Measurements from ENCODE around the gene CDC25B. TPM values are rescaled to one million over a fixed set of nuclear protein-coding genes. Genes with fewer than 3 reads are reported as not detected.

The CDC25B gene
- 100 to 1,000 TPM; 216 to 409 (median 401) TPM for total RNA-seq
- 166 TPM for total RNA-seq (2013)
- total RNA-seq, result 27.4 to 420 (median 166) reads per million in 29 experiments

- no peaks in the 10 kb centered on the region for H3K27me3 Mint-ChIP-seq
- peaks cover 37 to 50% (median 45%) of the 10 kb centered on the region in 3 donors for H3K4me1 Mint-ChIP-seq
- H3K27ac Mint-ChIP-seq, result peak within 1 kb of the TSS; percentile 99 to 100
- H3K4me3 Mint-ChIP-seq, result peak within 1 kb of the TSS; percentile 99 to 100 (median 100)
- H3K36me3 Mint-ChIP-seq, result peaks cover 35% of the 10 kb centered on the region
- peaks cover 30 to 59% of the 10 kb centered on the region in 2 experiments for H3K4me1 ChIP-seq (ENCODE audit: control insufficient read depth in 1 of 2, extremely low read depth in 1 of 2, insufficient read depth in 2 of 2, low read length in 2 of 2)
- ATAC-seq (replicated peaks in 1 of 4) (peak; percentile 73 to 84 (median 76)), DNase-seq (peak; percentile 81 to 92 (median 88))
- peaks cover 11 to 22% of the 10 kb centered on the region in 2 donors for H3K36me3 ChIP-seq (ENCODE audit: control insufficient read depth in 2 of 2, extremely low read depth in 1 of 2, insufficient read depth in 1 of 2, low read length in 1 of 2)
- H3K9me3 ChIP-seq, result no peaks in the 10 kb centered on the region
- CTCF ChIA-PET, result interaction anchor here in 1 of 2 donors (1.0 to 1.2 kb wide), 3 partner anchors 9 to 56 kb away, joined by 3 to 6 read pairs (median 3); partner anchors contain the start of genes ADISSP and CENPB
- peak within 1 kb of the TSS; percentile 69 to 92 for H3K4me3 ChIP-seq (ENCODE audit: control insufficient read depth in 1 of 2, extremely low read depth in 1 of 2, low read length in 1 of 2)
- H3K27me3 ChIP-seq (replicated peaks in 1 of 2; ENCODE audit: control insufficient read depth in 2 of 2, extremely low read depth in 1 of 2, insufficient read depth in 2 of 2, low read length in 1 of 2), result no peaks in the 10 kb centered on the region
- POLR2A ChIA-PET, result no interaction called here
- WGBS (ENCODE audit: insufficient coverage), result 1% methylated on average over 49 of the region's 69 CpGs
- no peaks in the 10 kb centered on the region for H3K9me3 Mint-ChIP-seq
- peak within 1 kb of the TSS; percentile 83 for H3K27ac ChIP-seq (ENCODE audit: low read length)
These were observed at the start of gene CDC25B for GRCh38 chr20:3795511-3796468. CDC25B (plus strand) TSS chr20:3796310; CDS start chr20:3796532, 222 bp downstream.

GRCh38 chr20:3747471-3747870, 48.6 kb upstream of the CDC25B start:
- peak overlapping the region in 1 of 3 donors; percentile 34 for H3K4me3 Mint-ChIP-seq
- no peaks in the 10 kb centered on the region for H3K36me3 ChIP-seq (ENCODE audit: control insufficient read depth in 2 of 2, extremely low read depth in 1 of 2, insufficient read depth in 1 of 2, low read length in 1 of 2)
- DNase-seq (no peak), ATAC-seq (replicated peaks in 1 of 4) (no peak)
- no CpG with 5 or more reads among the region's 2 CpGs for WGBS (ENCODE audit: insufficient coverage)
- no peak overlapping the region for H3K4me3 ChIP-seq (ENCODE audit: control insufficient read depth in 1 of 2, extremely low read depth in 1 of 2, low read length in 1 of 2)
- peaks cover 11 to 23% (median 18%) of the 10 kb centered on the region in 3 donors for H3K4me1 Mint-ChIP-seq
- H3K27ac Mint-ChIP-seq, result peak overlapping the region in 1 of 2 donors; percentile 11
- H3K9me3 Mint-ChIP-seq, result no peaks in the 10 kb centered on the region
- no peaks in the 10 kb centered on the region for H3K9me3 ChIP-seq
- CTCF ChIA-PET, result no interaction called here
- H3K27me3 Mint-ChIP-seq, result peaks cover 0 to 24% of the 10 kb centered on the region in 2 donors
- peaks cover 0 to 58% of the 10 kb centered on the region in 2 experiments for H3K27me3 ChIP-seq (replicated peaks in 1 of 2; ENCODE audit: control insufficient read depth in 2 of 2, extremely low read depth in 1 of 2, insufficient read depth in 2 of 2, low read length in 1 of 2)
- POLR2A ChIA-PET, result no interaction called here
- H3K4me1 ChIP-seq (ENCODE audit: control insufficient read depth in 1 of 2, extremely low read depth in 1 of 2, insufficient read depth in 2 of 2, low read length in 2 of 2), result peaks cover 0 to 13% of the 10 kb centered on the region in 2 experiments
- no peak overlapping the region for H3K27ac ChIP-seq (ENCODE audit: low read length)
- no peaks in the 10 kb centered on the region for H3K36me3 Mint-ChIP-seq

- 100% methylated on average over 2 of the region's 16 CpGs for WGBS (ENCODE audit: insufficient coverage)
- Histone ChIP-seq H3K27ac (ENCODE audit: low read length) (no peak overlapping the region), H3K27me3 (replicated peaks in 1 of 2; ENCODE audit: control insufficient read depth in 2 of 2, extremely low read depth in 1 of 2, insufficient read depth in 2 of 2, low read length in 1 of 2) (peaks cover 0 to 61% of the 10 kb centered on the region in 2 experiments), H3K4me1 (ENCODE audit: control insufficient read depth in 1 of 2, extremely low read depth in 1 of 2, insufficient read depth in 2 of 2, low read length in 2 of 2) (peaks cover 0 to 13% of the 10 kb centered on the region in 2 experiments), H3K36me3 (ENCODE audit: control insufficient read depth in 2 of 2, extremely low read depth in 1 of 2, insufficient read depth in 1 of 2, low read length in 1 of 2) (no peaks in the 10 kb centered on the region), H3K4me3 (ENCODE audit: control insufficient read depth in 1 of 2, extremely low read depth in 1 of 2, low read length in 1 of 2) (no peak overlapping the region), H3K9me3 (no peaks in the 10 kb centered on the region)
- ATAC-seq (replicated peaks in 1 of 4), result no peak
- no peak for DNase-seq
- Mint-ChIP-seq H3K36me3 (no peaks in the 10 kb centered on the region), H3K4me3 (no peak overlapping the region), H3K4me1 (peaks cover 12 to 28% (median 24%) of the 10 kb centered on the region in 3 donors), H3K27me3 (peaks cover 0 to 24% of the 10 kb centered on the region in 2 donors), H3K9me3 (no peaks in the 10 kb centered on the region), H3K27ac (no peak overlapping the region)
- ChIA-PET POLR2A (no interaction called here), CTCF (no interaction called here)
These were observed 48.0 kb upstream of the CDC25B start for GRCh38 chr20:3748073-3748472.

- DNase-seq (no peak), ATAC-seq (replicated peaks in 1 of 4) (no peak)
- Histone ChIP-seq H3K27ac (ENCODE audit: low read length) (no peak overlapping the region), H3K4me1 (ENCODE audit: control insufficient read depth in 1 of 2, extremely low read depth in 1 of 2, insufficient read depth in 2 of 2, low read length in 2 of 2) (peaks cover 0 to 13% of the 10 kb centered on the region in 2 experiments), H3K27me3 (replicated peaks in 1 of 2; ENCODE audit: control insufficient read depth in 2 of 2, extremely low read depth in 1 of 2, insufficient read depth in 2 of 2, low read length in 1 of 2) (peaks cover 0 to 61% of the 10 kb centered on the region in 2 experiments), H3K9me3 (no peaks in the 10 kb centered on the region), H3K36me3 (ENCODE audit: control insufficient read depth in 2 of 2, extremely low read depth in 1 of 2, insufficient read depth in 1 of 2, low read length in 1 of 2) (no peaks in the 10 kb centered on the region), H3K4me3 (ENCODE audit: control insufficient read depth in 1 of 2, extremely low read depth in 1 of 2, low read length in 1 of 2) (no peak overlapping the region)
- ChIA-PET POLR2A (interaction anchor here in 1 of 2 donors (0.5 kb wide), 1 partner anchor 180 kb away, joined by 3 read pairs; no protein-coding TSS in a partner anchor), CTCF (interaction anchor here in 1 of 2 donors (1.0 kb wide), 1 partner anchor 72 kb away, joined by 3 read pairs; no protein-coding TSS in a partner anchor)
- Mint-ChIP-seq H3K27me3 (peaks cover 0 to 24% of the 10 kb centered on the region in 2 donors), H3K27ac (no peak overlapping the region), H3K36me3 (no peaks in the 10 kb centered on the region), H3K9me3 (no peaks in the 10 kb centered on the region), H3K4me3 (no peak overlapping the region), H3K4me1 (peaks cover 13 to 29% (median 26%) of the 10 kb centered on the region in 3 donors)
- 51% methylated on average over 4 of the region's 24 CpGs for WGBS (ENCODE audit: insufficient coverage)
These were observed 46.9 kb upstream of the CDC25B start for GRCh38 chr20:3749087-3749688.

DNA sequence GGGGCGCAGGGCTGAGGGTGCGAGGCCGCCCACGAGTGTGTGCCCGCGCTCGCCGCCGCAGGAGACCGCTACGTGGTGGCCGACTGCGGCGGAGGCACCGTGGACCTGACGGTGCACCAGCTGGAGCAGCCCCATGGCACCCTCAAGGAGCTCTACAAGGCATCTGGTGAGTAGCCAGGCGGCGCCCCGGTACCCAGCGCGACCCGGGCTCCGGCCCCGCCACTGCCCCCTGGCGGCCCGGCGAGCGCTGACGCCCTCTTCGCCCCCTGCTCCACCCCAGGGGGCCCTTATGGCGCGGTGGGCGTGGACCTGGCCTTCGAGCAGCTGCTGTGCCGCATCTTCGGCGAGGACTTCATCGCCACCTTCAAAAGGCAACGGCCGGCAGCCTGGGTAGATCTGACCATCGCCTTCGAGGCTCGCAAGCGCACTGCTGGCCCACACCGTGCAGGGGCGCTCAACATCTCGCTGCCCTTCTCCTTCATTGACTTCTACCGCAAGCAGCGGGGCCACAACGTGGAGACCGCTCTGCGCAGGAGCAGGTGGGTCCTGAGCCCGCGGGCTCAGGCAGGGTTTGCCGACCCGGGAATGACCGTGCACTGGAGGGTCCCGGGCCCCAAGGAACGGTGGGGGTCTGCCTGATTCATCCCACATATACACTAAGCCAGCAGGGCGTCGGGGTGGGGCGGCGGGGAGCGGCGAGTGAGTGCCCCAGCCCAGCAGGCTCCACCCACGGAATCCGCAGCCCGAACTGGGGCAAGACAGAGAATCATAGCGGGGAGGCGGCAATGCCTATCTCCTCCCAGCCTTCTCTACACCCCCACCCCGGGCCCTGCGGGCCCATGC, 46.2 kb upstream of the CDC25B start:
- no peaks in the 10 kb centered on the region for H3K9me3 ChIP-seq
- peak in 1 of 4 experiments; percentile 13 for ATAC-seq (replicated peaks in 1 of 4)
- peak in 12 of 35 experiments; percentile 12 to 46 (median 18) for DNase-seq
- no peak overlapping the region for H3K4me3 ChIP-seq (ENCODE audit: control insufficient read depth in 1 of 2, extremely low read depth in 1 of 2, low read length in 1 of 2)
- WGBS (ENCODE audit: insufficient coverage), result 69% methylated on average over 61 of the region's 72 CpGs
- POLR2A ChIA-PET, result interaction anchor here in 1 of 2 donors (0.5 to 0.6 kb wide), 4 partner anchors 16 to 179 kb away, joined by 3 to 10 read pairs (median 3); no protein-coding TSS in a partner anchor
- peaks cover 0 to 57% of the 10 kb centered on the region in 2 experiments for H3K27me3 ChIP-seq (replicated peaks in 1 of 2; ENCODE audit: control insufficient read depth in 2 of 2, extremely low read depth in 1 of 2, insufficient read depth in 2 of 2, low read length in 1 of 2)
- H3K36me3 Mint-ChIP-seq, result no peaks in the 10 kb centered on the region
- peaks cover 0 to 23% of the 10 kb centered on the region in 2 donors for H3K27me3 Mint-ChIP-seq
- no peaks in the 10 kb centered on the region for H3K36me3 ChIP-seq (ENCODE audit: control insufficient read depth in 2 of 2, extremely low read depth in 1 of 2, insufficient read depth in 1 of 2, low read length in 1 of 2)
- H3K4me1 Mint-ChIP-seq, result peaks cover 10 to 22% (median 20%) of the 10 kb centered on the region in 3 donors
- H3K27ac ChIP-seq (ENCODE audit: low read length), result no peak overlapping the region
- CTCF ChIA-PET, result interaction anchor here (1.0 kb wide), 2 partner anchors 71 to 73 kb away, joined by 3 read pairs; partner anchors contain the start of gene AP5S1 (in 1 of the 2)
- H3K4me1 ChIP-seq (ENCODE audit: control insufficient read depth in 1 of 2, extremely low read depth in 1 of 2, insufficient read depth in 2 of 2, low read length in 2 of 2), result peaks cover 0 to 8% of the 10 kb centered on the region in 2 experiments
- H3K9me3 Mint-ChIP-seq, result no peaks in the 10 kb centered on the region
- H3K4me3 Mint-ChIP-seq, result peak overlapping the region in 1 of 3 donors; percentile 53
- no peak overlapping the region for H3K27ac Mint-ChIP-seq
